B cell (primary cell): Measurements from ENCODE around the gene MREG. TPM values are rescaled to one million over a fixed set of nuclear protein-coding genes. Genes with fewer than 3 reads are reported as not detected.

Source experiments
- ATAC-seq: fragments of 200-7000 bp; cut with Tn5 transposase; one replicate; pipeline ENCODE4 v1.10.0; 2021; ENCODE audit warnings: low read depth, mild to moderate bottlenecking, moderate number of reproducible peaks, moderate library complexity
- CTCF ChIA-PET: fragments of 350-600 bp; sonication (Branson Sonifier 250); formaldehyde crosslinking; loops from one replicate; lab custom pipeline; 2021; ENCODE audit warnings: antibody characterized with exemption, inconsistent platforms; lab: Charles Lee
- POLR2A ChIA-PET: fragments of 350-600 bp; sonication (Branson Sonifier 250); formaldehyde crosslinking; loops from one replicate; lab custom pipeline; 2021; ENCODE audit warnings: antibody characterized with exemption; lab: Charles Lee
- DNase-seq: peaks from one replicate; pipeline ENCODE4 v3.0.0; 2013
- H2AFZ ChIP-seq: 2 replicates; pipeline ENCODE4 v1.6.1; 2012; ENCODE audit warnings: mild to moderate bottlenecking, low read depth, low read length; ENCODE audit not compliant: insufficient read depth, poor library complexity, severe bottlenecking
- H3K27ac ChIP-seq, 2 donors: 1 replicate in 1 of 2; 2 replicates in 1 of 2; pipeline ENCODE4 v1.5.1; 2012 to 2013; ENCODE audit warnings: low read length in 2 of 2, mild to moderate bottlenecking in 2 of 2, moderate library complexity in 1 of 2
- H3K27me3 ChIP-seq, 4 experiments: fragments of 200-600 bp in 1 of 4; sonication (generic) in 1 of 4; replicated peaks in 1 of 4; 1 replicate in 2 of 4; 2 replicates in 2 of 4; pipeline versions ENCODE4 v1.6.1 to v1.7.0; 2013 to 2016; ENCODE audit warnings: low read length in 3 of 4, mild to moderate bottlenecking in 2 of 4, mixed read lengths in 1 of 4, moderate library complexity in 1 of 4; ENCODE audit not compliant: insufficient read depth in 4 of 4, control insufficient read depth in 3 of 4; ENCODE audit errors: control extremely low read depth in 1 of 4
- H3K36me3 ChIP-seq, 2 experiments: replicated peaks in 1 of 2; 1 replicate in 1 of 2; 2 replicates in 1 of 2; pipeline versions ENCODE4 v1.6.1 to v1.7.1; 2013; ENCODE audit warnings: low read length in 1 of 2; ENCODE audit not compliant: insufficient read depth in 2 of 2, control insufficient read depth in 1 of 2; ENCODE audit errors: control extremely low read depth in 1 of 2, extremely low read depth in 1 of 2
- H3K4me1 ChIP-seq, 2 donors: fragments of 200-600 bp in 1 of 2; sonication (generic) in 1 of 2; 1 replicate in 1 of 2; 2 replicates in 1 of 2; pipeline versions ENCODE4 v1.5.1 to v1.6.1; 2013 to 2017; ENCODE audit warnings: low read length in 2 of 2; ENCODE audit not compliant: control insufficient read depth in 2 of 2, insufficient read depth in 2 of 2
- H3K4me2 ChIP-seq: replicated peaks from 2 replicates; pipeline ENCODE3; 2012; ENCODE audit warnings: mild to moderate bottlenecking, low read depth, low read length; ENCODE audit not compliant: poor library complexity, severe bottlenecking
- H3K4me3 ChIP-seq, 5 experiments: fragments of 200-600 bp in 1 of 5; sonication (generic) in 1 of 5; 1 replicate in 3 of 5; 2 replicates in 2 of 5; pipeline versions ENCODE4 v1.5.1 to v1.7.0; 2011 to 2016; ENCODE audit warnings: low read length in 4 of 5, mild to moderate bottlenecking in 4 of 5, low read depth in 2 of 5, control low read depth in 1 of 5, moderate library complexity in 1 of 5; ENCODE audit not compliant: insufficient read depth in 1 of 5; ENCODE audit errors: control extremely low read depth in 1 of 5, extremely low read depth in 1 of 5
- H3K79me2 ChIP-seq: fragments of 200-600 bp; sonication (generic); one replicate; pipeline ENCODE4 v1.6.0; 2016; ENCODE audit warnings: low read length; ENCODE audit not compliant: control insufficient read depth, insufficient read depth
- H3K9ac ChIP-seq: fragments of 200-600 bp; sonication (generic); 2 replicates; pipeline ENCODE4 v1.6.1; 2017; ENCODE audit warnings: mild to moderate bottlenecking, low read length, moderate library complexity
- H3K9me3 ChIP-seq, 3 donors: one replicate each; pipeline versions ENCODE4 v1.6.1 to v1.7.1; 2013; ENCODE audit warnings: low read length in 2 of 3; ENCODE audit not compliant: control insufficient read depth in 2 of 3, insufficient read depth in 1 of 3; ENCODE audit errors: control extremely low read depth in 1 of 3
- H4K20me1 ChIP-seq: 2 replicates; pipeline ENCODE4 v1.6.0; 2012; ENCODE audit warnings: mild to moderate bottlenecking, low read length; ENCODE audit not compliant: insufficient read depth, control insufficient read depth, poor library complexity, severe bottlenecking
- H3K27ac Mint-ChIP-seq: one replicate; pipeline ENCODE4 v1.8.0; 2021; ENCODE audit warnings: mixed read lengths
- H3K27me3 Mint-ChIP-seq: one replicate; pipeline ENCODE4 v1.8.0; 2021; ENCODE audit warnings: mixed read lengths
- H3K4me1 Mint-ChIP-seq: one replicate; pipeline ENCODE4 v1.8.0; 2021; ENCODE audit warnings: mixed read lengths
- H3K4me3 Mint-ChIP-seq: one replicate; pipeline ENCODE4 v1.8.0; 2021; ENCODE audit warnings: mixed read lengths
- H3K9me3 Mint-ChIP-seq: one replicate; pipeline ENCODE4 v1.8.0; 2022; ENCODE audit warnings: mixed read lengths; ENCODE audit not compliant: insufficient read depth
- EZH2 ChIP-seq: IDR thresholded peaks from 2 replicates; pipeline ENCODE4 v1.6.1; 2012; ENCODE audit warnings: borderline replicate concordance, low read depth, mild to moderate bottlenecking, moderate library complexity, low read length; ENCODE audit not compliant: insufficient read depth, poor library complexity, severe bottlenecking
- WGBS: methylation state at CpG from one replicate; pipeline ENCODE4 v1.1.5; 2013; ENCODE audit warnings: missing lambda C conversion rate; ENCODE audit not compliant: insufficient coverage; 5-methylcytosine and 5-hydroxymethylcytosine counted together
- intact Hi-C: fragments of 100-400 bp; cut with micrococcal nuclease; formaldehyde crosslinking; loops from one replicate; pipeline ENCODE4 v1.10.0; 2022
- polyA plus RNA-seq: library from polyadenylated mRNA; depleted of rRNA; stranded (reverse); fragments of >200 nt; gene quantifications from 2 replicates; pipeline ENCODE4 v1.2.3, GENCODE V29; 2012
- total RNA-seq, 2 donors: library from RNA; stranded (reverse); fragments of 120-200 nt in 1 of 2; gene quantifications; 1 replicate in 1 of 2; 2 replicates in 1 of 2; pipeline versions ENCODE4 v1.2.3 to v1.2.4, GENCODE V29; 2013 to 2022
- TF ChIP-seq, protein P1 (sequence below): fragments of 200-600 bp; IDR thresholded peaks from one replicate; pipeline ENCODE4 v1.8.0; 2022; ENCODE audit warnings: antibody characterized with exemption, mild to moderate bottlenecking

The MREG gene
- total and polyA plus RNA-seq, 2 donors (not counting 1 experiment from before 2014, with no cell fraction given), result 2.1 to 5.7 TPM

- intact Hi-C loops, result no loop called here
- POLR2A ChIA-PET, result no interaction called here
- no peak overlapping the region for H3K4me3 ChIP-seq
Observed at GRCh38 chr2:215946586-215946985, 66.8 kb downstream of the MREG start.

GRCh38 chr2:215942194-215942593, 71.2 kb downstream of the MREG start:
- H3K79me2 ChIP-seq, result no peaks in the 10 kb centered on the region
- peaks cover 0 to 7% of the 10 kb centered on the region in 2 experiments for H3K36me3 ChIP-seq
- intact Hi-C loops, result no loop called here
- Mint-ChIP-seq H3K9me3 (no peaks in the 10 kb centered on the region), H3K4me1 (no peaks in the 10 kb centered on the region), H3K4me3 (no peak overlapping the region), H3K27ac (no peak overlapping the region), H3K27me3 (no peaks in the 10 kb centered on the region)
- no peaks in the 10 kb centered on the region for H4K20me1 ChIP-seq
- H3K4me2 ChIP-seq, result no peak overlapping the region
- ATAC-seq, result no peak
- TF ChIP-seq, protein P1, sequence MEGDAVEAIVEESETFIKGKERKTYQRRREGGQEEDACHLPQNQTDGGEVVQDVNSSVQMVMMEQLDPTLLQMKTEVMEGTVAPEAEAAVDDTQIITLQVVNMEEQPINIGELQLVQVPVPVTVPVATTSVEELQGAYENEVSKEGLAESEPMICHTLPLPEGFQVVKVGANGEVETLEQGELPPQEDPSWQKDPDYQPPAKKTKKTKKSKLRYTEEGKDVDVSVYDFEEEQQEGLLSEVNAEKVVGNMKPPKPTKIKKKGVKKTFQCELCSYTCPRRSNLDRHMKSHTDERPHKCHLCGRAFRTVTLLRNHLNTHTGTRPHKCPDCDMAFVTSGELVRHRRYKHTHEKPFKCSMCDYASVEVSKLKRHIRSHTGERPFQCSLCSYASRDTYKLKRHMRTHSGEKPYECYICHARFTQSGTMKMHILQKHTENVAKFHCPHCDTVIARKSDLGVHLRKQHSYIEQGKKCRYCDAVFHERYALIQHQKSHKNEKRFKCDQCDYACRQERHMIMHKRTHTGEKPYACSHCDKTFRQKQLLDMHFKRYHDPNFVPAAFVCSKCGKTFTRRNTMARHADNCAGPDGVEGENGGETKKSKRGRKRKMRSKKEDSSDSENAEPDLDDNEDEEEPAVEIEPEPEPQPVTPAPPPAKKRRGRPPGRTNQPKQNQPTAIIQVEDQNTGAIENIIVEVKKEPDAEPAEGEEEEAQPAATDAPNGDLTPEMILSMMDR, result no peak
- TF ChIP-seq EZH2, result no peak
- no peak overlapping the region for H3K27ac ChIP-seq
- no peak overlapping the region for H3K9ac ChIP-seq
- no peaks in the 10 kb centered on the region for H3K4me1 ChIP-seq
- no peak for DNase-seq
- no peaks in the 10 kb centered on the region for H3K27me3 ChIP-seq
- no peaks in the 10 kb centered on the region for H3K9me3 ChIP-seq
- no peak overlapping the region for H3K4me3 ChIP-seq
- H2AFZ ChIP-seq, result no peak overlapping the region
- 93% methylated on average over 2 of the region's 3 CpGs for WGBS
- ChIA-PET CTCF (interaction anchor here (0.6 to 1.2 kb wide), 2 partner anchors 11 to 136 kb away, joined by 3 to 6 read pairs; no protein-coding TSS in a partner anchor), POLR2A (no interaction called here)

More at GRCh38 chr2:215946586-215946985, 66.8 kb downstream of the MREG start:
- Histone ChIP-seq H3K9me3 (no peaks in the 10 kb centered on the region), H3K4me1 (no peaks in the 10 kb centered on the region), H3K4me2 (no peak overlapping the region), H3K27ac (no peak overlapping the region), H3K36me3 (peaks cover 0 to 7% of the 10 kb centered on the region in 2 experiments), H3K27me3 (no peaks in the 10 kb centered on the region), H4K20me1 (no peaks in the 10 kb centered on the region), H3K79me2 (no peaks in the 10 kb centered on the region), H2AFZ (no peak overlapping the region), H3K9ac (no peak overlapping the region)
- no peak for TF ChIP-seq EZH2
- TF ChIP-seq, protein P1, result no peak
- no peaks in the 10 kb centered on the region for H3K27me3 Mint-ChIP-seq
- no peak overlapping the region for H3K4me3 Mint-ChIP-seq
- no peak overlapping the region for H3K27ac Mint-ChIP-seq
- WGBS, result no CpG with 5 or more reads among the region's 3 CpGs
- H3K4me1 Mint-ChIP-seq, result no peaks in the 10 kb centered on the region
- H3K9me3 Mint-ChIP-seq, result no peaks in the 10 kb centered on the region
- DNase-seq (no peak), ATAC-seq (no peak)
- CTCF ChIA-PET, result interaction anchor here (1.1 kb wide), 2 partner anchors 15 to 29 kb away, joined by 3 to 5 read pairs; no protein-coding TSS in a partner anchor
